Stimulated activated naive CD8-positive, alpha-beta T cell treated with anti-CD3 and anti-CD28 coated beads, Interleukin-15, amount 100 ng/mL, for 72 hours (primary cell): ENCODE measurements around the gene VSX1.

ENCODE experiments used
- ATAC-seq: fragments of 150-1000 bp; cut with Tn5 transposase; 2 replicates; pipeline ENCODE4 v1.10.0; 2021; ENCODE audit warnings: mild to moderate bottlenecking, moderate library complexity
- DNase-seq, 2 donors: peaks; one replicate each; pipeline ENCODE4 v3.0.0; 2021 to 2022
- H3K27ac Mint-ChIP-seq, 2 donors: one replicate each; pipeline ENCODE4 v1.8.0; 2022; ENCODE audit warnings: mild to moderate bottlenecking in 2 of 2, mixed read lengths in 2 of 2, moderate library complexity in 2 of 2
- H3K27me3 Mint-ChIP-seq: one replicate; pipeline ENCODE4 v1.8.0; 2022; ENCODE audit warnings: mixed read lengths
- H3K4me1 Mint-ChIP-seq: one replicate; pipeline ENCODE4 v1.8.0; 2022; ENCODE audit warnings: mild to moderate bottlenecking, mixed read lengths
- H3K4me3 Mint-ChIP-seq, 2 donors: one replicate each; pipeline ENCODE4 v1.8.0; 2022; ENCODE audit warnings: mild to moderate bottlenecking in 2 of 2, mixed read lengths in 2 of 2, moderate library complexity in 1 of 2
- H3K9me3 Mint-ChIP-seq, 2 donors: one replicate each; pipeline ENCODE4 v1.8.0; 2022; ENCODE audit warnings: mixed read lengths in 2 of 2

Gene VSX1

GRCh38 chr20:25062841-25063240 lies 19.1 kb downstream of the VSX1 start:
- ATAC-seq = no peak
- Mint-ChIP-seq H3K27ac (no peak overlapping the region), H3K4me1 (peaks cover 24% of the 10 kb centered on the region), H3K4me3 (no peak overlapping the region), H3K27me3 (peaks cover 5% of the 10 kb centered on the region), H3K9me3 (no peaks in the 10 kb centered on the region)
- DNase-seq = no peak

GRCh38 chr20:25061821-25062530 lies 20.0 kb downstream of the VSX1 start:
- Mint-ChIP-seq H3K4me1 (peaks cover 25% of the 10 kb centered on the region), H3K9me3 (no peaks in the 10 kb centered on the region), H3K27me3 (peaks cover 5% of the 10 kb centered on the region), H3K27ac (no peak overlapping the region), H3K4me3 (no peak overlapping the region)
- no peak for ATAC-seq
- DNase-seq = no peak

GRCh38 chr20:25061103-25061799 lies 20.7 kb downstream of the VSX1 start:
- no peak for ATAC-seq
- no peak overlapping the region for H3K4me3 Mint-ChIP-seq

GRCh38 chr20:25059866-25060465 lies 22.0 kb downstream of the VSX1 start:
- DNase-seq (no peak), ATAC-seq (no peak)
- H3K27ac Mint-ChIP-seq = no peak overlapping the region
- H3K4me1 Mint-ChIP-seq = peaks cover 32% of the 10 kb centered on the region
- no peaks in the 10 kb centered on the region for H3K27me3 Mint-ChIP-seq
- H3K9me3 Mint-ChIP-seq = no peaks in the 10 kb centered on the region
- H3K4me3 Mint-ChIP-seq = no peak overlapping the region

More at GRCh38 chr20:25061103-25061799, 20.7 kb downstream of the VSX1 start:
- Mint-ChIP-seq H3K27ac (no peak overlapping the region), H3K4me1 (peaks cover 30% of the 10 kb centered on the region), H3K27me3 (peaks cover 5% of the 10 kb centered on the region), H3K9me3 (no peaks in the 10 kb centered on the region)
- no peak for DNase-seq

- no peak for ATAC-seq
- Mint-ChIP-seq H3K27ac (no peak overlapping the region), H3K4me1 (peaks cover 40% of the 10 kb centered on the region), H3K4me3 (peak overlapping the region; percentile 75 to 85), H3K9me3 (no peaks in the 10 kb centered on the region), H3K27me3 (no peaks in the 10 kb centered on the region)
- no peak for DNase-seq
Observed at GRCh38 chr20:25058847-25059810, 22.8 kb downstream of the VSX1 start.

GRCh38 chr20:25058051-25058846 lies 23.7 kb downstream of the VSX1 start, which contains the start of gene ACSS1:
Gene ACSS1, minus strand, starts transcription at chr20:25058139. Its CDS starts 37 bp downstream, at chr20:25058102.
- H3K4me1 Mint-ChIP-seq = peaks cover 49% of the 10 kb centered on the region
- H3K4me3 Mint-ChIP-seq = peak within 1 kb of the TSS; percentile 81 to 85
- peak; percentile 73 for ATAC-seq
- peak; percentile 79 to 81 for DNase-seq
- no peaks in the 10 kb centered on the region for H3K27me3 Mint-ChIP-seq
- H3K27ac Mint-ChIP-seq = peak within 1 kb of the TSS; percentile 70 to 91
- H3K9me3 Mint-ChIP-seq = no peaks in the 10 kb centered on the region

- peak; percentile 71 to 87 for DNase-seq
- ATAC-seq = peak; percentile 73
- Mint-ChIP-seq H3K4me3 (peak overlapping the region; percentile 81 to 85), H3K27ac (peak overlapping the region; percentile 70 to 91), H3K4me1 (peaks cover 57% of the 10 kb centered on the region), H3K9me3 (no peaks in the 10 kb centered on the region), H3K27me3 (no peaks in the 10 kb centered on the region)
Observed at GRCh38 chr20:25057234-25058050, 24.5 kb downstream of the VSX1 start.

- Mint-ChIP-seq H3K27ac (peak overlapping the region; percentile 70 to 91), H3K27me3 (no peaks in the 10 kb centered on the region), H3K4me1 (peaks cover 64% of the 10 kb centered on the region), H3K9me3 (no peaks in the 10 kb centered on the region), H3K4me3 (peak overlapping the region; percentile 81 to 85)
- ATAC-seq = peak; percentile 3
- peak in 1 of 2 donors; percentile 20 for DNase-seq
Observed at GRCh38 chr20:25056690-25057233, 25.2 kb downstream of the VSX1 start.

GRCh38 chr20:25055711-25056495 lies 26.0 kb downstream of the VSX1 start:
- peak overlapping the region in 1 of 2 donors; percentile 91 for H3K27ac Mint-ChIP-seq
- ATAC-seq = no peak

GRCh38 chr20:25054995-25055629 lies 26.8 kb downstream of the VSX1 start:
- Mint-ChIP-seq H3K9me3 (no peaks in the 10 kb centered on the region), H3K27me3 (no peaks in the 10 kb centered on the region), H3K4me3 (no peak overlapping the region), H3K27ac (no peak overlapping the region), H3K4me1 (peaks cover 73% of the 10 kb centered on the region)
- DNase-seq (no peak), ATAC-seq (no peak)

More at GRCh38 chr20:25055711-25056495, 26.0 kb downstream of the VSX1 start:
- Mint-ChIP-seq H3K4me3 (peak overlapping the region; percentile 81 to 85), H3K27me3 (no peaks in the 10 kb centered on the region), H3K4me1 (peaks cover 72% of the 10 kb centered on the region), H3K9me3 (no peaks in the 10 kb centered on the region)
- no peak for DNase-seq

- no peak for ATAC-seq
- Mint-ChIP-seq H3K4me1 (peaks cover 74% of the 10 kb centered on the region), H3K27me3 (no peaks in the 10 kb centered on the region), H3K4me3 (no peak overlapping the region), H3K9me3 (no peaks in the 10 kb centered on the region), H3K27ac (no peak overlapping the region)
- DNase-seq = no peak
Observed at GRCh38 chr20:25054096-25054820, 27.7 kb downstream of the VSX1 start.
